GM23338 (cell line): Measurements from ENCODE around the gene ZNF649.

ENCODE experiments used
- CREB1 ChIP-seq: fragments of 250-450 bp; sonication (Bioruptor Pico); IDR thresholded peaks from 2 replicates; pipeline ENCODE4 v1.5.0; 2020; ENCODE audit warnings: low read depth, mild to moderate bottlenecking, moderate library complexity
- CTCF ChIP-seq, 2 experiments: fragments of 200-600 bp in 1 of 2; sonication (generic) in 1 of 2; conservative IDR thresholded peaks; 2 replicates each; pipeline versions ENCODE4 v1.5.1 to v1.6.1; 2016 to 2017; ENCODE audit warnings: antibody characterized with exemption in 2 of 2, low read depth in 2 of 2, mild to moderate bottlenecking in 2 of 2, moderate library complexity in 1 of 2
- ETS1 ChIP-seq: IDR thresholded peaks from 2 replicates; pipeline ENCODE4 v1.6.1; 2016; ENCODE audit warnings: antibody characterized with exemption
- EZH2 ChIP-seq: fragments of 200-600 bp; sonication (generic); IDR thresholded peaks from one replicate; pipeline ENCODE4 v1.8.0; 2017; ENCODE audit warnings: antibody characterized with exemption, mild to moderate bottlenecking, low read depth; ENCODE audit not compliant: unreplicated experiment
- EZH2phosphoT487 ChIP-seq: fragments of 200-600 bp; sonication (generic); IDR thresholded peaks from one replicate; pipeline ENCODE4 v1.8.1; 2018; ENCODE audit warnings: antibody characterized with exemption; ENCODE audit not compliant: unreplicated experiment
- POLR2AphosphoS5 ChIP-seq: IDR thresholded peaks from 2 replicates; pipeline ENCODE4 v1.6.1; 2016; ENCODE audit warnings: antibody characterized with exemption, low read depth
- REST ChIP-seq: IDR thresholded peaks from one replicate; pipeline ENCODE4 v1.6.1; 2018; ENCODE audit warnings: antibody characterized with exemption; ENCODE audit not compliant: unreplicated experiment
- STAT1 ChIP-seq: IDR thresholded peaks from one replicate; pipeline ENCODE4 v1.6.1; 2016; ENCODE audit warnings: antibody characterized with exemption; ENCODE audit not compliant: unreplicated experiment
- ZNF462 ChIP-seq: fragments of 250-450 bp; sonication (Bioruptor Pico); IDR thresholded peaks from 2 replicates; pipeline ENCODE4 v1.5.0; 2020; ENCODE audit warnings: mild to moderate bottlenecking, moderate library complexity

- TF ChIP-seq CTCF (conservative IDR thresholded peaks at IDR 0.05; ENCODE audit: low read depth in 2 of 2) = no peak
- TF ChIP-seq POLR2AphosphoS5 = no peak
- TF ChIP-seq EZH2 = no peak
- TF ChIP-seq REST = no peak
- TF ChIP-seq EZH2phosphoT487 = no peak
- TF ChIP-seq ETS1 = no peak
- no peak for TF ChIP-seq STAT1
- no peak for TF ChIP-seq ZNF462 (CRISPR knock-in tag)
- no peak for TF ChIP-seq CREB1 (CRISPR knock-in tag)
Measured at GRCh38 chr19:51921949-51922348, 17.1 kb upstream of the ZNF649 start.
